ENCODE measurements around the gene TMEM144. TPM values are rescaled to one million over a fixed set of nuclear protein-coding genes. Genes with fewer than 3 reads are reported as not detected.

TMEM144 gene
- total RNA-seq, 1 experiment from 2014 or later, result 6.0 TPM

- in situ Hi-C loops (cut with HindIII; ENCODE audit: low pct_unique_long_range_greater_than_20kb, low sequenced_read_pairs), result no loop called here
- no peaks in the 10 kb centered on the region for H3K4me1 ChIP-seq (ENCODE audit: control insufficient read depth, insufficient read depth, low read length)
- ChIA-PET CTCF (no interaction called here), POLR2A (no interaction called here)
- intact Hi-C loops (cut with micrococcal nuclease; ENCODE audit: unreplicated experiment), result no loop called here
- no peaks in the 10 kb centered on the region for H3K27me3 ChIP-seq (ENCODE audit: control insufficient read depth, insufficient read depth, low read length)
- BruUV-seq (replicated peaks), result no TSS peak
- TF ChIP-seq CTCF (IDR thresholded peaks at IDR 0.05) (no peak), POLR2AphosphoS5 (IDR thresholded peaks at IDR 0.05; ENCODE audit: low read depth, low read length) (no peak), TCF7L2 (IDR thresholded peaks at IDR 0.05; ENCODE audit: low read depth, low read length) (no peak), REST (IDR thresholded peaks at IDR 0.05; ENCODE audit: insufficient read depth in 1 of 2, low read depth in 2 of 2, low read length in 1 of 2) (no peak), SIN3A (IDR thresholded peaks at IDR 0.05; ENCODE audit: borderline replicate concordance, insufficient read depth, low read depth, low read length) (no peak)
- H3K27ac ChIP-seq (ENCODE audit: low read length), result no peak overlapping the region
- H3K36me3 ChIP-seq (ENCODE audit: control insufficient read depth, insufficient read depth, low read length), result no peaks in the 10 kb centered on the region
- no peaks in the 10 kb centered on the region for H3K9me3 ChIP-seq (ENCODE audit: control insufficient read depth, insufficient read depth, low read depth, low read length)
- DNase-seq (ENCODE audit: low read depth, low spot score), result no peak
- H3K4me3 ChIP-seq (ENCODE audit: low read depth in 2 of 2, low read length in 2 of 2), result no peak overlapping the region
- ATAC-seq, result no peak
These were observed 43.6 kb upstream of the TMEM144 start for GRCh38 chr4:158166701-158167100.

GRCh38 chr4:158168606-158169005 is 41.7 kb upstream of the TMEM144 start:
- intact Hi-C loops (cut with micrococcal nuclease; ENCODE audit: unreplicated experiment), result no loop called here
- H3K27me3 ChIP-seq (ENCODE audit: control insufficient read depth, insufficient read depth, low read length), result no peaks in the 10 kb centered on the region
- no TSS peak for BruUV-seq (replicated peaks)

More at GRCh38 chr4:158168606-158169005, 41.7 kb upstream of the TMEM144 start:
- CTCF ChIA-PET, result no interaction called here
- Histone ChIP-seq H3K4me3 (ENCODE audit: low read depth in 2 of 2, low read length in 2 of 2) (no peak overlapping the region), H3K27ac (ENCODE audit: low read length) (no peak overlapping the region), H3K9me3 (ENCODE audit: control insufficient read depth, insufficient read depth, low read depth, low read length) (no peaks in the 10 kb centered on the region), H3K36me3 (ENCODE audit: control insufficient read depth, insufficient read depth, low read length) (no peaks in the 10 kb centered on the region), H3K4me1 (ENCODE audit: control insufficient read depth, insufficient read depth, low read length) (peaks cover 3% of the 10 kb centered on the region; the same call in 1 of the 2 replicates)
- DNase-seq (ENCODE audit: low read depth, low spot score), result no peak
- ATAC-seq, result no peak
- in situ Hi-C loops (cut with HindIII; ENCODE audit: low pct_unique_long_range_greater_than_20kb, low sequenced_read_pairs), result no loop called here
- POLR2A ChIA-PET, result no interaction called here
- TF ChIP-seq SIN3A (IDR thresholded peaks at IDR 0.05; ENCODE audit: borderline replicate concordance, insufficient read depth, low read depth, low read length) (no peak), TCF7L2 (IDR thresholded peaks at IDR 0.05; ENCODE audit: low read depth, low read length) (no peak), CTCF (IDR thresholded peaks at IDR 0.05) (no peak), REST (IDR thresholded peaks at IDR 0.05; ENCODE audit: insufficient read depth in 1 of 2, low read depth in 2 of 2, low read length in 1 of 2) (no peak), POLR2AphosphoS5 (IDR thresholded peaks at IDR 0.05; ENCODE audit: low read depth, low read length) (no peak)
